Measurements from ENCODE around the gene SERINC5. TPM values are rescaled to one million over a fixed set of nuclear protein-coding genes. Genes with fewer than 3 reads are reported as not detected.

The SERINC5 gene
- total RNA-seq, 1 experiment from 2014 or later: 3.0 TPM

DNA sequence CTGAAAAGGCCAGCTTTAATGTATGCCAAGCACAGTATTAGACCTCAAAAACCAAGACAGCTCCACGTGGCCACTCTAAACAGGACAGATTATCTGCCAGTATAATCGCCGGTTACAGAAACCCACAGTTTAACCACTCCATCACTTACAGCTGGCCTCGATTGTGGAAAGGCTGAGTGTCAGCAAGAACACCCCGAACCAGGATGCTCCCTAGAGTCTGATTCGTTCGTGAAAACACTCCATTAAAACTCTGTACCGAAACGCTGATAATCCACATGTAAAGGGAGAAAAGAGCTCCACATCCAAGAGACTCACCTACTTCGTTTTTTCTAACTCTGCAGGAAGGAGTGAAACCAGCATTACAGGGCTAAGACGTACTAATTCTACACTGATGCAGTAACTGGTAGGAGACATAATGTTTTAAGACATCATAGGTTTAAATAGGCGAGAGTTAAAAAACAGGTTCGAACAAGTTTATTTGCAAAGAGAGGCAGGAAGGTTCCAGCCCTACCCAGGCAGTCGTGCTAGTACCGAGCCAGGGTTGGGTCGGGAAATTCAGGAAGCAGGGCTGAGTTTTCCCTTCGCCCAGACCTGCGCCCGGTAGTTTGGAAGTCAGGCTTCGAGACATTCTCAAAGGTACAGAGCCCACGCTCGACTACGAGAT lies 949 bp downstream of the SERINC5 start:
- DNase-seq (ENCODE audit: low read depth): no peak

DNA sequence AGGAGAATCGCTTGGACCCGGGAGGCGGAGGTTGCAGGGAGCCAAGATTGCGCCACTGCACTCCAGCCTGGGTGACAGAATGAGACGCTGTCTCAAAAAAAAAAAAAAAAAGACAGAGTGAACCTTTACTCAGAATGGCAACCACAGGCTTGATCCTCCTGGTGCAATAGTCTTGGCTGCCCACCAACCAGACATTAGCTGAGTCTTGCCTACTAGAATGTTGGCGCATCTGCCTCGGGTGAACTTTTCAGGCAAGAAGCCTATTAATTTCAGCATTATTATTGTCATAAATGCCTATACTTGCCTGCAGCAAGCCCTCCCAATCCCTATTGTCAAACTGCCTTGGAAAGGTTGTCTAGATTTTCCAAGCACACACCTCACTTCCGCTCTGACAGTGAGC lies 4.2 kb downstream of the SERINC5 start:
- no peak for DNase-seq (ENCODE audit: low read depth)

DNA sequence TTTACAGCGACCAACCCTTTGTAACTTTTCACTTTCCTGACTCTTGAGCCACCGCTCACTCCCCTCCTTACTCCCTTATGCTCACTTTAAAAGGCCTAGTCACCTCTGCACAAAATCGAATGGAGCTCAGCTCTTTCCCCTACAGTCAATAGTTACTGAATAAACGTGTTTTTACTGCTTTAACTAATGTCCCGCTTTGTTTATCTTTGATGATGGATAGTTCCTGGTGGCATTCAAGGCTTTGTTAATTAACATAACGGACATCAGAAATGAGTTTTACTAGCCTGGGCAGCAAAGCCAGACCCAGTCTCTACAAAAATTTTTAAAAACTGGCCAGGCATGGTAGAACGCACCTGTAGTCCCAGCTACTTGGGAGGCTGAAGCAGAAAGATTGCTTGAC lies 5.0 kb downstream of the SERINC5 start:
- DNase-seq (ENCODE audit: low read depth): no peak

DNA sequence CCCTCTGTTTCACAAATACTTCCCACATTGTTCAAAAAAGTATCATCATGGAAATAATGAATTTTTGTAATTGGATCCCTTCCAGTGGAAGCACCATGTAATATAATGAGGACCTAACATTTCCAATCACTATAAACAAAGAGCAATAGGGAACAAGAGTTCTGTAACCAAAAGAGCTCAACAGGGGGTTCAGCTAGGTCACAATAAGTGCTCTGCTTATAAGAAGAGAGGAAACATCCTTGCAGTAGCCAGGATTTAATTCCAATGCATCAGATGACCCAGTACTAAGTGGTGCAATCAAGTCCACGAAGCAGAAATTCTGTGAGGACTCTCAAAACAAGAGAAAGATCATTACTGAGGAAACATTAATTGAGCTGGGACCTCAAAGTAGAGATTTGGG lies 5.9 kb downstream of the SERINC5 start:
- DNase-seq (ENCODE audit: low read depth): no peak

DNA sequence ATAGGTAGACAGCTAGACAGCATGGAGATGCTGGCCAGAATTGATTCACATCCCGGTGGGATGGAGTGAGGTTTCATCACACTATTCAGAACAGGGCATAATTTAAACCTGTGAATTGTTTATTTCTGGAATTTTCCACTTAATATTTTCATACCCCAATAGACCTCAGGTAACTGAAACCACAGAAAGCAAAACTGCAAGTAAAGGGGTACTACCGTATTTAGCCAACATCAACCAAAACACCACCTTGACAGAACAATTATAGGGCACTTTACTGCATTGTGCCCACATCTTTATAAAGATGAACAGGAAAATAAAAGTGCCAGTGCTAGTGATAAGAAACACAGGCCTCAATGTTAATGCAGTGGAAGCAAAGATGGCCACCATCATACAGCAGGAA lies 7.5 kb downstream of the SERINC5 start:
- DNase-seq (ENCODE audit: low read depth): no peak

DNA sequence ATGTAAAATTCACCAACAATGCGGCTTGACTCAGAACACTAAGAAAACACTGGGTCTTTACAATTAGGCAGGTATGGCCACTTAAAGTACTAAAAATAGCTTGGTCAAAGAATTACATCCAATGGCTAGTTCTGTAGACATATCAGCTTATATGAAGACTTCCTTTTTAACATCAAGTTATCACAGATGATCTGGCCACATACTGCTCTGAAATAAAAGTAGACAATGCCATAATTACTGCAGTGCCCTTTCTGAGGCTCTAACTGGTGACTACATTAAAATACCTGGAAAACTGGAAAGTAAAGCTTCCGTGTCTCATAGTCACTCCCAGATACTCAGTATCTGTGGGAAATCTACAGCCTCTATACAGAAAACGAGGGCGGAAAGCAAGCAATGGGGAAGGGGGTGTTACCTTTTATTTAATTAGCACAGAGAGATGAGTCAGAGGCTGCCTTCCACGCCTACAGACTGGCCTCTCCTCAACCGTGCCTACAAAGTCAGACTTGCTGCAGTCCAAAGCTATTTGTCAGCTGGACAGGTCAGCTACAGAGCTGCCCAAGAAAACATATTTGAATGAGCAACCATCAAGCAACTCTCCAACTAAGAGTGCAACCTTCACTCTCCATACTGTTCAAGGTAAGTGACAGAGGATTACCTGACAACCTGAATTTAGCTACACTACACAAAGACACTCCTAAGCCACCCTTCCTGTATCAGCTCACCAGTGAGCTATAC lies 8.7 kb downstream of the SERINC5 start:
- peak; percentile 88 for DNase-seq (ENCODE audit: low read depth)

DNA sequence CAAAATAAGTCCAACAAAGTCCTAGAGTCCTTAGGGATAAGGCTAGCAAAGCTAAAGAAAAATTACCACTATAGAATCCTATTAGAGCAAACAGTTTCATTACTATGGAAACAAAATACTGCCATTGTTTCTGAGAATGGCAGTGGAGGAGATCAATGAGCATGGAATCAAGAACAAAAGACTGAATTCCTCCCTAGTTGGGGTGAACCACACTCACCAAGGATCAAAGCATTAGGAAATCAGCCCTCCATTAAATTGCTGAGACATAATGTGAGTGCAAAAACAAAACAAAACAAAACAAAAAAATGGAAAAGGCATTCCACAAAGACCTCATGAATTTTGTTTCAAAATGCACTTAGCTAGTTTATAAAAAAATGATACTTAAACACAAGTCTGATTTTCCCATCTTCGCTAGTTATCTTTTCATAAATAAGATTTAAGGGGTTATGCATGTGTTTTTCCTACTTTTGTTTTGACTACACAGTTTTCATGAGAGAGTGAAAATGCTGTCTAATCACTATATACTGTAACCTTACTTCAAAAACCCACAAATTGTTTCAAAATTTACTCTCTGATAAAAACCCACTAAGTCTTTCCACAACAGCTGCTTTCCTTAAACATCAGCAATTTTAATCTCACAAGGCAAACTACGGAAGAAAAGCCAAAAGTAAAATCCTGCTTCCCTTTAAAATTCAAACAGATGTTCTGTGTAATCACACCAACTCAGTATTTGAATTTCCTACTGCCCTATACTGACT lies 9.7 kb downstream of the SERINC5 start:
- DNase-seq (ENCODE audit: low read depth): no peak

DNA sequence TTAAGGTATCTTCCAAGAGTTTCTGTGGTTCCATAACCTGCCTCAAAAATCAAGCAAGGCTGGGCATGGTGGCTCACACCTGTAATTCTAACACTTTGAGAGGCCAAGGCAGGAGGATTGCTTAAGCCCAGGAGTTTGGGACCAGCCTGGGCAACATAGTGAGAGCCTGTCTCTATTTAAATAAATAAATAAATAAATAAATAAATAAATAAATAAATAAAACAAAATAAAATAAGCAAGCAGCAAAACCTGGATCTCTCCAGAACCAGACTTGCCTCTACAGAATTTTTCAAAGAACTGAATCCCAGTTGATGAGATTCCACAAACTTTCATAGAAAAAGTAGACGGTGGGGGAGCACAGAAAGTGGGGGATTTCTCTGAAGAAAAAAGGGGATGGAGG lies 12.3 kb downstream of the SERINC5 start:
- DNase-seq (ENCODE audit: low read depth): no peak

DNA sequence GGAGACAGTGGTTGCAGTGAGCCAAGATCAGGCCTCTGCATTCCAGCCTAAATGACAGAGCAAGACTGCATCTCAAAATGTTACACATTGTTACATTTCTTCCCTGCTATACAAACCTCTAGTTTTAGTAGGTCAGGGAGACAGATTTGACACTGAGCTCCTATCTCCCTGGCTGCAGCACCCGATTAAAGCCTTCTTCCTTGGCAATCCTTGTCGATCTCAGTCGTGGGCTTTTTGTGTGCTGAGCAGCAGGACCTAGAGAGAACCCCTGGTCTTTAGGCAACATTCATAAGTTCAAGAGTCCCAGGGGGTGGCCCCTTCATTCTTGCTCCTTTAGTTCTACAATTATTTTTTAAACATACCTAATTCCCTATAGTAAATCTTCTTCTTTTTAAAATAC lies 13.0 kb downstream of the SERINC5 start:
- DNase-seq (ENCODE audit: low read depth): no peak

DNA sequence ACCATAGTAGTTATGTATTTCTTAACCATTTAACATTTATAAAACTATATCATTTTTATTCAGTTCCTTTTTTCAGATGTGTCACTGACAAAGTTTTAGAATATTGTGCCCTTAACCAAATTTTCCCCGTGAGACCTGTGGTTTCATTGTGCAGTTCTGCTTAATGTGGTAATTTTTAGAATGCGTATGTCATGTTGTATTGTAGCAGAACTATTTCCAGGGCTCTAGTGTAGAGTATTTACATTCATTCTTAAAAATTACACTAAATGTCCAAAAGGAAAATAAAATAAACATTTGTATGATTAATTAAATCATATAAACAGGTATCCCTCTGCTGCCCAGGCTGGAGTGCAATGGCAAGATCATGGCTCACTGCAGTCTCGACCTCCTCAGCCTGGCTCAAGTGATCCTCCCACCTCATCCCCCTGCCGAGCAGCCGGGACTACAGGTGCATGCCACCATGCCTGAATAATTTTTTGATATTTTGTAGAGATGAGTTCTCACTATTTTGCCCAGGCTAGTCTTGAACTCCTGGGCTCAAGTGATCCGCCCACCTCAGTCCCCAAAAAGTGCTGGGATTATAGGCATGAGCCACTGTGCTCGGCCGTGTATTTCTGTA lies 15.4 kb downstream of the SERINC5 start:
- no peak for DNase-seq (ENCODE audit: low read depth)

DNA sequence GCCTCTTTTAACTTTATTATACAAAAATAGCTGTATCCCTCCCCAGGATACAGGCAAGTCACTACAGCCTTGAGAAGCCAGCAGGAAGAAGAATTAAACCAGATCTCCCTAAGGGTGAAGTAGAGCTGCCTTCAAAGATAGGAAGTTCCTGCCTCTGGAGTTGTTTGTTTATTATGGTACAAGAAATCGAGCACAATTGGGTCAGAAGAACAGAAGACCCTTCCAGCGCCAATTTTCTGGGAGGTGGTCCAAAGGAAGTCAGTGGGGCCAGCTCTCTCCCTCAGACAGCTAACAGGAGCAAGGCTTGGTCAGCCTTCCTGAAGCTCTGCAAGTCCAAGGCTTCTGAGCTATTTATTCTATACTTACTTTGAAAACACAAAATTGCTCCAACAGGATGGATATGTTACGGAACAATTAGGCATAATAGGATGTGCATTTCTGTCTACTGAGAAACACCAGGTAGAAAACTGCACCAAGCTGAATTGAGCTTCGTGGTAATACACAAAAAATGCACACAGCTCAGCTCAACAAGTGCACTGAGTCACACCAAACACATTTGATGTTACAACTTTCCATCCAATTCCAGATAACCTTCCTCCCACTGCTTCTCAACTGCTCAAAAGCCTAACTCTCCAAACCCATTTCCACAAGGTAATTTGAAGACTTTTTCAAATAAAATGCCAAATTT lies 16.0 kb downstream of the SERINC5 start:
- no peak for DNase-seq (ENCODE audit: low read depth)

DNA sequence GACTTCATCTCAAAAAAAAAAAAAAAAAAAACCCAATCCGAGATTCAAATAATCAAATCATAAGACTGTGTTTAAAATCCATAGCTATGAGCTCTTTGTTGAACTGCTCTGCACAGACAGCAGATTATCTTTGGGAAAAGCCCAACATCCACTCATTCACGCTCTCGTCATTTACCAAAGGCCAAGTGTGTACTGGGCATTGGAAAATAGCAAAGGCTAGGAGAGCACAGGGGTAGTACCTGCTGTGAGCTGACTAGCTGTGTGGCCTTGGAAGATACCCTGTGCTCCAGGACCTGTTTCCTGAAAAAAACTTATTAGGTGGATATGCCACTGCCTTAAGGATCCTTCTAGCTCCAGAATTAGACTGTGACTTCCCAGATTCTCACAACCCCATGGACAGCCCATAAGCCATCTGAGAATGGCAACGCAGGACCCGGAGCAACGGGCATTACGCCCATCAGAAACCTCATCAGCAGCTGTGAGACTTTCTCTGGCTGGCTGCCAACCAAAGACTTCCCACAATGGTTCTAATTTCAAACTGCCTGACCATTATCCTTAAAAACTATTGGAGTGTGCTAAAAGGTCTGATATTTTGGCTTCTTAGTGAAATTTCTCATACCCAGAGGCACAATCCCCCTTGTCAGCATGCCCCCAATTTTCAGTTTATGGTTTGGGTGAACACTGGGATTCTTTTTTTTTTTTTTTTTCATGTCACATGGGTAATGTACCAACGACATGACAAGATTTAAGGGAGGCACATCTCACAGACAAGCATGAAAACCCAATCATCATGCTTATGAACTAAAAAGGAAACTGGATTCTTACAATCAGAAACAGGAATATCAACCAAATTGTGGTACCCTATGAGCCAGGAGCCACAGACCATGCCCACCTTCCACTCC lies 16.8 kb downstream of the SERINC5 start:
- peak; percentile 87 for DNase-seq (ENCODE audit: low read depth)

DNA sequence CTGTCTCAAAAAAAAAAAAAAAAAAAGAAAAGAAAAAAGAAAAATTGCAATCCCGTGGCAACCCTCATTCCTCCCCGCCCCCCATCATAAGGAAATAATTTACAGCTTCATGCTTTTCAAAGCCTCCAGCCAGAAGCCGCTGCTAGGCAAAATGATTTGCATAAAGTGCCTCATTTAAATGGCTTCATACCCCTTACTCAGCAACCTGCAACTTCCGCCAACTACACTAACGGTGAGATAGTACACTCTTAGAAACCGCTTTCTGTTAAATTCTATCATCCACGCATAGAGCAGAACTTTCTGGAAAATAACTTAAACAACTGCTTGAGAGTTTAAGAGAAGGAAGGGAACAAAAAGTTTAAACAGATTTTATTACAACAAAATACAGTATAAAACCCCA lies 17.8 kb downstream of the SERINC5 start:
- DNase-seq (ENCODE audit: low read depth): no peak

DNA sequence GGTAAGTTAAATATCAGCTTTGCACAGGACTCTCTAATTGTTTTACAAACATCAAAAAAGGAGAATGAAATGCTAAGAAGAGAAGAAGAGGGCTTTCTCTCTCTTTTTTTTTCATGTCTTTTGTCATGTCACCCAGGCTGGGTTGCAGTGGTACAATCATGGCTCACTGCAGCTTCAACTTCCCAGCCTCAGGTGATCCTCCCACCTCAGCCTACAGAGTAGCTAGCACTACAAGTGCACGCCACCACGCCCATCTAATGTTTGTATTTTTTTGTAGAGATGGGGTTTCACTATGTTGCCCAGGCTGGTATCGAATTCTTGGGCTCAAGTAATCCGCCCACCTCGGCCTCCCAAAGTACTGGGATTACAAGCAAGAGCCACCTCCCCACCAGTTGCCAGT lies 18.6 kb downstream of the SERINC5 start:
- no peak for DNase-seq (ENCODE audit: low read depth)

DNA sequence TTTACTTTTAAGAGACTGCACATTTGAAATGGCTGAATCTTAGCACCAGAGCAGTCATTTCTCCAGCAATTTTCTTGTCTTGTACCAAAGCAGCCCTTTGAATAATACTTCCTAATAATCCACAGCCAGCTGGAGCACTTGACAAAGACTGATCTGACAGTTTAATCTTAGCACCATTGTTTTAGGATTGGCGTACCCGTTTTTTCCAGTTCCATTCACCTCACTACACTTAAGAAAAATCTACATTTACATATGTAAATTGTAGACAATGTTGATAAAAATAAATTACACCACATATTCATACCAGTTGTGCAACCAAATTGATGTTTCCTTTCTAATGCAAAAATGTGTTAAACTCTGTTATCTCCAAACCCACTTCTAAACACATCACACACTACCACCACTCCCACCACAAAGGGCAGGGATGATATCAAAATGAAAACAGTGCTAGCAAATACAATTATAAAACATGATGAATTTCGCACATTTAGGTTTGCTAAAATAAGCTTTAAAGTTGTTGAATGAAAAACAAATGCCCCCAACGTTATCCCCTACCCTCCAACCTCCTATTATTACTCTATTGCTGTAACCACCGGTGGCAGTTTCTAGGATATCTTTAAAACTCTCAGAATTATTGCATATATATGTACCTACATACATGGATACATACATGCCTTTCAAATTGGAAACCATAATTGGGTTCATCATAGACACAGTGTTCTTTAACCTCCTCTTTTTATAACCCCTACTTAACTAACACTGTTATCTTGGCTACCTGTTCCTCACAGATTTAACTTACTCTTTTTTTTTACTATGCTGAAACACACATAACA lies 21.5 kb downstream of the SERINC5 start:
- DNase-seq (ENCODE audit: low read depth): no peak

DNA sequence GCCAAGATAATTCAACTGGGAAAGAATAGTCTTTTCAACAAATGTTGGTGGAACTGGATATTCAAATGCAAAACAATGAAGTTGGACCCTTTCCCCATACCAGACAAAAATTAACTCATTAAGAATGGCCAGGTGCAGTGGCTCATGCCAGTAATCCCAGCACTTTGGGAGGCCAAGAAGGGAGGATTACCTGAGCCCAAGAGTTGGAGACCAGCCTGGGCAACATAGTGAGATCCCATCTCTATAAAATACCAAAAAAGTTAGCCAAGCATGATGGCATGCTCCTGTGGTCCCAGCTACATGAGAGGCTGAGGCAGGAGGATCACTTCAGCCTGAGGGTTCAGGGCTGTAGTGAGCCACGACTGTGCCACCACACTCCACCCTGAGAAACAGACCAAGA lies 24.2 kb downstream of the SERINC5 start:
- DNase-seq (ENCODE audit: low read depth): no peak

DNA sequence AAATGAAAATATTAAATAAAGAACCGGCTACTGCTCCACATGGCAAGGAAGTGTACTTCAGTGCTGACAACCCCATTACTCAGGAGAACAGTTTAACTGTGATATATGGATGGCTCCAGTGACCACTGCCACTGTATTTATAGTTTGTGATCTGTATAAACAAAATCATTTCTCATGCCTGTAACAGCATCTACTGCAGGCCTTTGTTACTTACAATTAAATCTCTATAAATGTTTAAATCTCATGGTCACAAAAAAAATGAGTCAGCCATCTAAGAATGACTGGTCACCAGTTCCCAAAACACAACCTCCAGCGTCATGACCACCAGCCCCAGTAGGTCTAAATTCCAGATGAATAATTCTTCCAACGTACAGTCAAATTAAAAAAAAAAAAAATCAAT lies 24.6 kb downstream of the SERINC5 start:
- peak; percentile 64 for DNase-seq (ENCODE audit: low read depth)

DNA sequence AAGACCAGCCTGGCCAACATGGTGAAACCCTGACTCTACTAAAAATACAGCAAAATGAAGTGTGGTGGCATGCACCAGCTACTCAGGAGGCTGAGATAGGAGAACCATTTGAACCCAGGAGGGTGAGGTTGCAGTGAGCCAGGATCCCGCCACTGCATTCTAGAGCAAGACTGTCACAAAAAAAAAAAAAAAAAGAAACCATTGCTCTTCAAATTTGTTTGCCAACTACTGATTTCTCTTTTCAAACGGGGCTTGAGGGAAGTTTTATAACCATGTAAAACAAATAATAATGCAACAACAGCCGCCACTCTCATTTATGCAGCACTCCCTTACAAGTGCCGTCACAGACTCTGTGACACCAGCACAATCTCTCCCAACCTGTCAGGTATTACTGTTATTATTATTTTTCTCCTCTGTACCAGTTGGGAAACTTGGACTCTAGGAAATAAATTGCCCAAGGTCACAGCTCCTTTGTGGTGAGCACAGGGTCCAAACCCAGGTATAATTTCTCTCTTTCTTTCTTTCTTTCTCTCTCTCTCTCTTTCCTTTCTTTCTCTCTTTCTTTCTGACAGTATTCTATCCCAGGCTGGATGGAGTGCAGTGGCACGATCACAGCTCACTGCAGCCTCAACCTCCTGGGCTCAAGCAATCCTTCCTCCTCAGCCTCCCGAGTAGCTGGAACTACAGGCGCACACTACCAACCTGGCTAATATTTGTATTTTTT lies 25.4 kb downstream of the SERINC5 start:
- DNase-seq (ENCODE audit: low read depth): no peak

DNA sequence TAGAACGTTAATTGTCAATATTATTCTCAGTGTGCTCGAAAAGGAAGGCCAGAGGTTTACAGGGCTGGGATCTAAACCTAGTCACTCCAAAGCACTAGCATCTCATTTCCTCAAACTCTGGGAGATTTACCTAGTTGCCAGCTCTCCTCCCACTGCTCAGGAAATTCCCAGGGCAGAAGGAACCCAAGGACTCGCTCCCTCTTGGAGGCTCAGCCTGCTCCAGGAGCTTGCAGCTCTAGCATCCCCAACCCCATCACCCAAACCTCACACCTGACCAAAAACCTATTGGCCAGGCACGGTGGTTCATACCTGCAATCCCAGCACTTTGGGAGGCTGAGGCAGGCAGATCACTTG lies 26.0 kb downstream of the SERINC5 start:
- no peak for DNase-seq (ENCODE audit: low read depth)

Measured in RPMI7951 (cell line).